T-cell (primary cell): ENCODE results near the gene C1QTNF6. TPM values are rescaled to one million over a fixed set of nuclear protein-coding genes. Genes with fewer than 3 reads are reported as not detected.
"Not testable (repeated sequence)": the region's sequence is repeated elsewhere in the genome, so short reads cannot be mapped to it uniquely, and the experiment has no call there.

Experiments
- ATAC-seq, 4 experiments: fragments of 200-7000 bp in 3 of 4; fragments of 150-1000 bp in 1 of 4; cut with Tn5 transposase; replicated peaks in 1 of 4; 1 replicate in 3 of 4; 2 replicates in 1 of 4; pipeline ENCODE4 v1.10.0; 2021; ENCODE audit warnings: moderate library complexity in 3 of 4, mild to moderate bottlenecking in 2 of 4, moderate number of reproducible peaks in 1 of 4
- CTCF ChIA-PET, 2 donors: fragments of 300-600 bp; sonication (Branson Sonifier 250); formaldehyde crosslinking; loops; one replicate each; lab custom pipeline; 2022; ENCODE audit warnings: antibody characterized with exemption in 2 of 2; lab: Charles Lee
- POLR2A ChIA-PET, 2 donors: fragments of 300-600 bp; sonication (Branson Sonifier 250); formaldehyde crosslinking; loops; one replicate each; lab custom pipeline; 2022; ENCODE audit warnings: antibody characterized with exemption in 2 of 2; lab: Charles Lee
- DNase-seq, 35 experiments: peaks; one replicate each; pipeline versions ENCODE4 v3.0.0 to v3.0.0-alpha.2; 2013 to 2023
- H3K27ac ChIP-seq: one replicate; pipeline ENCODE4 v1.5.1; 2013; ENCODE audit warnings: low read length
- H3K27me3 ChIP-seq, 2 experiments: replicated peaks in 1 of 2; 1 replicate in 1 of 2; 2 replicates in 1 of 2; pipeline versions ENCODE4 v1.6.1 to v1.7.0; 2013; ENCODE audit warnings: low read length in 1 of 2, mixed read lengths in 1 of 2; ENCODE audit not compliant: control insufficient read depth in 2 of 2, insufficient read depth in 2 of 2; ENCODE audit errors: extremely low read depth in 1 of 2
- H3K36me3 ChIP-seq, 2 donors: 1 replicate in 1 of 2; 2 replicates in 1 of 2; pipeline versions ENCODE4 v1.6.1 to v1.7.0; 2013; ENCODE audit warnings: low read length in 1 of 2; ENCODE audit not compliant: control insufficient read depth in 2 of 2, insufficient read depth in 1 of 2; ENCODE audit errors: extremely low read depth in 1 of 2
- H3K4me1 ChIP-seq, 2 experiments: 1 replicate in 1 of 2; 2 replicates in 1 of 2; pipeline versions ENCODE4 v1.6.1 to v1.7.0; 2013; ENCODE audit warnings: low read length in 2 of 2, mixed read lengths in 1 of 2; ENCODE audit not compliant: insufficient read depth in 2 of 2, control insufficient read depth in 1 of 2; ENCODE audit errors: extremely low read depth in 1 of 2
- H3K4me3 ChIP-seq, 2 donors: 1 replicate in 1 of 2; 2 replicates in 1 of 2; pipeline versions ENCODE4 v1.5.1 to v1.7.0; 2013; ENCODE audit warnings: mild to moderate bottlenecking in 2 of 2, low read length in 1 of 2, moderate library complexity in 1 of 2; ENCODE audit not compliant: control insufficient read depth in 1 of 2; ENCODE audit errors: extremely low read depth in 1 of 2
- H3K9me3 ChIP-seq: 2 replicates; pipeline ENCODE4 v1.7.0; 2013
- H3K27ac Mint-ChIP-seq, 2 donors: one replicate each; pipeline ENCODE4 v1.8.0; 2020 to 2021; ENCODE audit warnings: mild to moderate bottlenecking in 2 of 2, mixed read lengths in 2 of 2
- H3K27me3 Mint-ChIP-seq, 2 donors: one replicate each; pipeline ENCODE4 v1.8.0; 2021 to 2022; ENCODE audit warnings: mixed read lengths in 2 of 2
- H3K36me3 Mint-ChIP-seq: one replicate; pipeline ENCODE4 v1.8.0; 2021; ENCODE audit warnings: mixed read lengths
- H3K4me1 Mint-ChIP-seq, 3 donors: one replicate each; pipeline ENCODE4 v1.8.0; 2020 to 2022; ENCODE audit warnings: mixed read lengths in 3 of 3, mild to moderate bottlenecking in 1 of 3
- H3K4me3 Mint-ChIP-seq, 3 donors: one replicate each; pipeline ENCODE4 v1.8.0; 2020 to 2022; ENCODE audit warnings: mild to moderate bottlenecking in 3 of 3, mixed read lengths in 3 of 3, moderate library complexity in 3 of 3
- H3K9me3 Mint-ChIP-seq, 3 donors: one replicate each; pipeline ENCODE4 v1.8.0; 2020 to 2022; ENCODE audit warnings: mixed read lengths in 3 of 3
- WGBS: methylation state at CpG from one replicate; pipeline ENCODE4 v1.1.5; 2013; ENCODE audit warnings: missing lambda C conversion rate; ENCODE audit not compliant: insufficient coverage; 5-methylcytosine and 5-hydroxymethylcytosine counted together
- total RNA-seq, 35 experiments: library from RNA in 6 of 35; stranded (reverse) in 6 of 35; fragments of 120-200 nt in 1 of 35; gene quantifications; one replicate each; pipeline versions ENCODE4 v1.2.1 to v1.2.4 and lab custom pipeline; 2013 to 2026

C1QTNF6 gene
- total RNA-seq, 5 donors from 2014 or later (not counting 1 experiment from before 2014, with no cell fraction given) = 9.0 to 26.4 (median 22.0) TPM

GRCh38 chr22:37171662-37172061, 16.4 kb downstream of the C1QTNF6 start:
- Mint-ChIP-seq H3K4me1 (peaks cover 49 to 59% (median 58%) of the 10 kb centered on the region in 3 donors), H3K36me3 (peaks cover 6% of the 10 kb centered on the region), H3K27me3 (peaks cover 0 to 5% of the 10 kb centered on the region in 2 donors), H3K27ac (peak overlapping the region in 1 of 2 donors; percentile 69), H3K4me3 (no peak overlapping the region), H3K9me3 (no peaks in the 10 kb centered on the region)
- Histone ChIP-seq H3K36me3 (no peaks in the 10 kb centered on the region), H3K4me1 (peaks cover 5 to 50% of the 10 kb centered on the region in 2 experiments), H3K27ac (no peak overlapping the region), H3K4me3 (no peak overlapping the region), H3K27me3 (peaks cover 0 to 14% of the 10 kb centered on the region in 2 experiments), H3K9me3 (no peaks in the 10 kb centered on the region)
- WGBS = 90% methylated on average over 3 of the region's 5 CpGs
- DNase-seq (no peak), ATAC-seq (no peak)
- ChIA-PET CTCF (no interaction called here), POLR2A (no interaction called here)

DNA sequence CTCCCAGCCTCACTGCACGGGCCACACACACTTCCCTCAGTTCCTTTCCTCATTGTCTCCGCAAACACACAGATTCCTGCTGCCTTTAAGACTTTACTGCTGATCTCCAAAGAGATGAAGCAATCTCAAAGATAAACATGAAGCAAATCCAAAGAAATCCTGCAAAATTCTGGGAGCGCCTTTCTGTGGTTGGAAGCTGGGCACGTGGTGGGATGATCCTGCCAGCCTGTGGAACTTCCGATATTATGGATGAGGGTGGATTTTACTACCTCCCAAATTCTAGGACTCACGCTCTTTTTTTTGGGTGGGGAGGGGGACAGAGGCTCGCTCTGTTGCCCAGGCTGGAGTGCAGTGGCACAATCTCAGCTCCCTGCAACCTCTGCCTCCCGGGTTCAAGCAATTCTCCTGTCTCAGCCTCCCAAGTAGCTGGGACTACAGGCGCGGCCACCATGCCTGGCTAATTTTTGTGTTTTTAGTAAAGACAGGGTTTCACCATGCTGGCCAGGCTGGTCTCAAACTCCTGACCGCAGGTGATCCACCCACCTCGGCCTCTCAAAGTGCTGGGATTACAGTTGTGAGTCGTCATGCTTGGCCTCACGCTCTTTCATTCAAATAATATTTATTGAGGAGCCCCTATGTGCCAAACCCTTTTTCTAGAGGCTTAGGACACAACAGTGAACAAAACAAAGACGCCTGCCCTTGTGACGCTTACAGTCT, 17.2 kb downstream of the C1QTNF6 start:
- H3K9me3 Mint-ChIP-seq, ATAC-seq, H3K36me3 ChIP-seq, POLR2A ChIA-PET, H3K36me3 Mint-ChIP-seq, H3K4me3 ChIP-seq, H3K9me3 ChIP-seq, H3K27me3 Mint-ChIP-seq, H3K27me3 ChIP-seq: not testable (repeated sequence)
- CTCF ChIA-PET = interaction anchor here (0.6 to 1.0 kb wide), 5 partner anchors 9 to 94 kb away, joined by 3 to 4 read pairs (median 3); no protein-coding TSS in a partner anchor
- WGBS = 97% methylated on average over 5 of the region's 16 CpGs
- H3K27ac Mint-ChIP-seq = peak overlapping the region; percentile 39 to 97
- peak in 1 of 35 experiments; percentile 17 for DNase-seq
- Histone ChIP-seq H3K4me1 (peaks cover 10 to 52% of the 10 kb centered on the region in 2 experiments), H3K27ac (peak overlapping the region; percentile 4)
- peak overlapping the region in 1 of 3 donors; percentile 74 for H3K4me3 Mint-ChIP-seq
- H3K4me1 Mint-ChIP-seq = peaks cover 49 to 60% (median 59%) of the 10 kb centered on the region in 3 donors

DNA sequence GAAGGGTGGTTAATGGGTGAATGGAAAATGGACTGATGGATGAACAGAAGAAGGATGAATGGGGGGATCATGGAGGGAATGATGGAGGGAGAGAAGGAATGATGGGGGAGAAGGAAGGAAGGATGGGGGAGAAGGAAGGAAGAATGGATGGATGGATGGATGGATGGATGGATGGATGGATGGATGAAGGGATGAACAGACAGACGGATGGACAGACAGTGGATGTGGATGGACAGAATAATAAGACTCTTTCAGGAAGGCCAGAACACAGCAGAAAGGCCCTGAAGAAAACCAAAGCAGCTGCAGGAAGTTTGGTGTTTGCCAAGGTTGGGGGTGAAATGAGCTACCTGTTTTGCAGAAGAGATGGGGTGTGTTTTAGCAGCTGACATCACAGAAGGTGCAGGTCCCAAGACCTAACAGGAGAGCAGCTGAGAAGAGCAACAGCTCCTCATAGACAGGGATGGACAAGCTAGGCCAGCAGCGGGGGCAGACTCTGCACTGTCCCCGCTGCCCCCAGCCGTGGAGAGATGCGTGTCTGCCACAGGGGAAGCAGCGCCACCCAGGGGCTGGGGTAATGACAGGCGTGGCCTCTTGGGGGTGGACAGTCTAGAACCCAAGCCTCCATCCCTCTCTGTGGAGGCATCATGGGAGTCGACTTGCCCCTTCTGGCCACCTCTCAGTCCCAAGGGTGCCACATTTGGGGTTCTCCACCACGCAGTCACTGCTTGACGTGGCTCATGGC, 17.9 kb downstream of the C1QTNF6 start:
- Mint-ChIP-seq H3K4me3 (peak overlapping the region in 2 of 3 donors; percentile 4 to 74), H3K9me3 (no peaks in the 10 kb centered on the region), H3K4me1 (peaks cover 54 to 66% (median 65%) of the 10 kb centered on the region in 3 donors), H3K27ac (peak overlapping the region; percentile 86 to 97), H3K36me3 (peaks cover 6% of the 10 kb centered on the region), H3K27me3 (no peaks in the 10 kb centered on the region)
- Histone ChIP-seq H3K36me3 (no peaks in the 10 kb centered on the region), H3K27ac (peak overlapping the region; percentile 45), H3K4me3 (no peak overlapping the region), H3K27me3 (no peaks in the 10 kb centered on the region), H3K4me1 (peaks cover 13 to 60% of the 10 kb centered on the region in 2 experiments), H3K9me3 (no peaks in the 10 kb centered on the region)
- ChIA-PET POLR2A (interaction anchor here in 1 of 2 donors (0.6 kb wide), 1 partner anchor 1577 kb away, joined by 6 read pairs; no protein-coding TSS in a partner anchor), CTCF (interaction anchor here (0.6 to 1.0 kb wide), 6 partner anchors 8 to 288 kb away, joined by 3 to 4 read pairs (median 3); no protein-coding TSS in a partner anchor)
- ATAC-seq (peak in 3 of 4 experiments; percentile 31 to 55 (median 52)), DNase-seq (peak in 2 of 35 experiments; percentile 48)
- WGBS = 95% methylated on average over 10 of the region's 10 CpGs

GRCh38 chr22:37169406-37169805, 18.6 kb downstream of the C1QTNF6 start:
- ChIA-PET CTCF (interaction anchor here in 1 of 2 donors (1.0 kb wide), 2 partner anchors 8 to 47 kb away, joined by 3 to 4 read pairs; no protein-coding TSS in a partner anchor), POLR2A (interaction anchor here in 1 of 2 donors (0.6 kb wide), 1 partner anchor 1577 kb away, joined by 6 read pairs; no protein-coding TSS in a partner anchor)
- Mint-ChIP-seq H3K4me1 (peaks cover 60 to 73% (median 71%) of the 10 kb centered on the region in 3 donors), H3K27me3 (no peaks in the 10 kb centered on the region), H3K36me3 (peaks cover 2% of the 10 kb centered on the region), H3K27ac (peak overlapping the region; percentile 86 to 97), H3K4me3 (peak overlapping the region in 1 of 3 donors; percentile 74), H3K9me3 (no peaks in the 10 kb centered on the region)
- H3K4me1 ChIP-seq = peaks cover 13 to 67% of the 10 kb centered on the region in 2 experiments
- H3K27me3 ChIP-seq = no peaks in the 10 kb centered on the region
- H3K36me3 ChIP-seq = no peaks in the 10 kb centered on the region
- no peak for DNase-seq
- ATAC-seq = no peak
- H3K27ac ChIP-seq = peak overlapping the region; percentile 45
- WGBS = 93% methylated on average over 3 of the region's 8 CpGs
- H3K9me3 ChIP-seq = no peaks in the 10 kb centered on the region
- H3K4me3 ChIP-seq = no peak overlapping the region

DNA sequence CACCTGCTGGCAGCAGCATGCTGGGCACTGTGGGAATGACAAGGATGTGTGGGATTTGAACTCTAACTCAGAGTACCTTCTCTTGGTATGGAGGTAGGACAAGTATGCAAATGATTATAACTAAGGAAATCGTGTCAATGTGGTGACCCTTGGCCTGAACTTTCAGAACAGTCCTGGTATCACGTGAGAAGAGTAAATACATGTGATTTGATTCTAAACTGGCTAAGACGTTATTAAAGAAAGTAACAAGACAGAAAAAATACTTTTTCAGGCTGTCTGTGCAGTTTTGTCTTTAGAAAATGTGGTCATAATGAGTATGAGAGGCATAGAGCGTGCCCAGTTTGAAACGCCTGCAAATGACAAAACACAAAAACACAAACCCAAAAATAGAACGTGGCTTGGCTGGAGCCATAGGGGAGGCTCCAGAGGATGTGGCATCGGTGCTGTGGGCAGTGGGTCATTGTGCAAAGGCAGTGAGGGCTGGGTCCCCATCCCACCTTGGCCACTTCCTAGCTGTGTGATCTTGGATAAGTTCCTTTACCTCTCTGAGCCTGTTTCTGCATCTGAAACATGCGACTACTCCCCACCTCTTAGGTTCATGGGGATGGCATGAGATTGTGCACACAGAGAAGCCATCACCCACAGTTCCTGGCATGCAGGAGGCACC, 19.9 kb downstream of the C1QTNF6 start:
- H3K27ac ChIP-seq = peak overlapping the region; percentile 45

More for the DNA sequence above, 19.9 kb downstream of the C1QTNF6 start:
- H3K36me3 Mint-ChIP-seq = no peaks in the 10 kb centered on the region
- no peaks in the 10 kb centered on the region for H3K9me3 Mint-ChIP-seq
- Histone ChIP-seq H3K4me1 (peaks cover 13 to 80% of the 10 kb centered on the region in 2 experiments), H3K36me3 (no peaks in the 10 kb centered on the region), H3K4me3 (no peak overlapping the region), H3K27me3 (no peaks in the 10 kb centered on the region), H3K9me3 (no peaks in the 10 kb centered on the region)
- H3K4me3 Mint-ChIP-seq = peak overlapping the region; percentile 74 to 85 (median 82)
- DNase-seq = peak in 1 of 35 experiments; percentile 15
- H3K27me3 Mint-ChIP-seq = no peaks in the 10 kb centered on the region
- POLR2A ChIA-PET = no interaction called here
- CTCF ChIA-PET = no interaction called here
- H3K4me1 Mint-ChIP-seq = peaks cover 70 to 85% (median 83%) of the 10 kb centered on the region in 3 donors
- peak overlapping the region; percentile 96 to 97 for H3K27ac Mint-ChIP-seq
- no peak for ATAC-seq
- 23% methylated on average over 3 of the region's 8 CpGs for WGBS
